ENCODE data around the gene MSMO1.

GRCh38 chr4:165384186-165384585, 56.7 kb downstream of the MSMO1 start:
- TF ChIP-seq POLR2A (IDR thresholded peaks at IDR 0.05) (no peak), CTCF (IDR thresholded peaks at IDR 0.05) (no peak)
